Caco-2 (cell line): ENCODE results near the gene OR6B2. TPM values are rescaled to one million over a fixed set of nuclear protein-coding genes. Genes with fewer than 3 reads are reported as not detected.
A peak's percentile ranks its signal among the peaks of the same experiment; 100 is the strongest.

Experiments
- BruUV-seq: library from RNA; stranded (reverse); fragments of 400-500 nt; replicated peaks from 2 replicates; lab custom pipeline; 2021; lab: Mats Ljungman, UMichigan
- CTCF ChIA-PET: fragments of 300-600 bp; sonication (Branson Sonifier 250); formaldehyde crosslinking; loops from one replicate; lab custom pipeline; 2022; ENCODE audit warnings: antibody characterized with exemption; lab: Charles Lee
- POLR2A ChIA-PET: fragments of 300-600 bp; sonication (Branson Sonifier 250); formaldehyde crosslinking; loops from one replicate; lab custom pipeline; 2022; ENCODE audit warnings: antibody characterized with exemption; lab: Charles Lee
- DNase-seq, 2 experiments: peaks; one replicate each; pipeline versions ENCODE4 v3.0.0 to v3.0.0-alpha.2; 2020 to 2022
- H3K27me3 ChIP-seq: replicated peaks from 2 replicates; pipeline ENCODE4 v1.6.0; 2011; ENCODE audit warnings: low read length; ENCODE audit not compliant: control insufficient read depth, insufficient read depth
- H3K36me3 ChIP-seq: 2 replicates; pipeline ENCODE4 v1.5.1; 2011; ENCODE audit warnings: low read length; ENCODE audit not compliant: control insufficient read depth, insufficient read depth
- H3K4me1 ChIP-seq: fragments of 250-450 bp; sonication (Bioruptor Pico); 2 replicates; pipeline ENCODE4 v1.5.1; 2020; ENCODE audit warnings: mild to moderate bottlenecking
- H3K4me3 ChIP-seq: 2 replicates; pipeline ENCODE4 v1.5.1; 2011; ENCODE audit warnings: low read depth, mild to moderate bottlenecking, control low read depth, low read length
- H3K9me3 ChIP-seq: fragments of 250-450 bp; sonication (Bioruptor Pico); 2 replicates; pipeline ENCODE4 v1.5.1; 2020; ENCODE audit warnings: mild to moderate bottlenecking, moderate library complexity
- H3K27ac Mint-ChIP-seq: one replicate; pipeline ENCODE4 v1.8.0; 2022; ENCODE audit warnings: mixed read lengths; ENCODE audit not compliant: unreplicated experiment
- H3K27me3 Mint-ChIP-seq: one replicate; pipeline ENCODE4 v1.8.0; 2022; ENCODE audit warnings: mixed read lengths; ENCODE audit not compliant: insufficient read depth, unreplicated experiment
- H3K36me3 Mint-ChIP-seq: one replicate; pipeline ENCODE4 v1.8.0; 2022; ENCODE audit warnings: mild to moderate bottlenecking, mixed read lengths; ENCODE audit not compliant: insufficient read depth, unreplicated experiment
- H3K4me1 Mint-ChIP-seq: one replicate; pipeline ENCODE4 v1.8.0; 2022; ENCODE audit warnings: low read depth, mixed read lengths; ENCODE audit not compliant: unreplicated experiment
- H3K4me3 Mint-ChIP-seq: one replicate; pipeline ENCODE4 v1.8.0; 2022; ENCODE audit warnings: mild to moderate bottlenecking, moderate library complexity, mixed read lengths; ENCODE audit not compliant: unreplicated experiment
- H3K9me3 Mint-ChIP-seq: one replicate; pipeline ENCODE4 v1.8.0; 2022; ENCODE audit warnings: mixed read lengths; ENCODE audit not compliant: unreplicated experiment
- intact Hi-C: fragments of 100-400 bp; cut with micrococcal nuclease; formaldehyde crosslinking; loops from one replicate; pipeline ENCODE4 v1.10.0; 2022; ENCODE audit not compliant: unreplicated experiment
- total RNA-seq: library from RNA; stranded (reverse); gene quantifications from 2 replicates; pipeline ENCODE4 v1.2.3, GENCODE V29; 2022
- TF ChIP-seq, protein P1 (sequence below), 2 experiments: fragments of 200-600 bp in 1 of 2; IDR thresholded peaks; 1 replicate in 1 of 2; 2 replicates in 1 of 2; pipeline versions ENCODE4 v1.5.1 to v1.8.0; 2011 to 2022; ENCODE audit warnings: antibody characterized with exemption in 1 of 2, control low read depth in 1 of 2, inconsistent platforms in 1 of 2, low read depth in 1 of 2, low read length in 1 of 2, mild to moderate bottlenecking in 1 of 2, moderate library complexity in 1 of 2; ENCODE audit not compliant: insufficient read depth in 1 of 2, severe bottlenecking in 1 of 2, unreplicated experiment in 1 of 2

OR6B2 gene
- total RNA-seq, 1 experiment from 2014 or later = not detected

- H3K36me3 ChIP-seq = no peaks in the 10 kb centered on the region
- Mint-ChIP-seq H3K27ac (no peak overlapping the region), H3K9me3 (no peaks in the 10 kb centered on the region), H3K36me3 (peaks cover 35% of the 10 kb centered on the region), H3K4me3 (no peak overlapping the region), H3K4me1 (no peaks in the 10 kb centered on the region), H3K27me3 (no peaks in the 10 kb centered on the region)
- no peaks in the 10 kb centered on the region for H3K27me3 ChIP-seq
- no peak for DNase-seq
- TF ChIP-seq, protein P1, sequence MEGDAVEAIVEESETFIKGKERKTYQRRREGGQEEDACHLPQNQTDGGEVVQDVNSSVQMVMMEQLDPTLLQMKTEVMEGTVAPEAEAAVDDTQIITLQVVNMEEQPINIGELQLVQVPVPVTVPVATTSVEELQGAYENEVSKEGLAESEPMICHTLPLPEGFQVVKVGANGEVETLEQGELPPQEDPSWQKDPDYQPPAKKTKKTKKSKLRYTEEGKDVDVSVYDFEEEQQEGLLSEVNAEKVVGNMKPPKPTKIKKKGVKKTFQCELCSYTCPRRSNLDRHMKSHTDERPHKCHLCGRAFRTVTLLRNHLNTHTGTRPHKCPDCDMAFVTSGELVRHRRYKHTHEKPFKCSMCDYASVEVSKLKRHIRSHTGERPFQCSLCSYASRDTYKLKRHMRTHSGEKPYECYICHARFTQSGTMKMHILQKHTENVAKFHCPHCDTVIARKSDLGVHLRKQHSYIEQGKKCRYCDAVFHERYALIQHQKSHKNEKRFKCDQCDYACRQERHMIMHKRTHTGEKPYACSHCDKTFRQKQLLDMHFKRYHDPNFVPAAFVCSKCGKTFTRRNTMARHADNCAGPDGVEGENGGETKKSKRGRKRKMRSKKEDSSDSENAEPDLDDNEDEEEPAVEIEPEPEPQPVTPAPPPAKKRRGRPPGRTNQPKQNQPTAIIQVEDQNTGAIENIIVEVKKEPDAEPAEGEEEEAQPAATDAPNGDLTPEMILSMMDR (IDR thresholded peaks at IDR 0.05; ENCODE audit: insufficient read depth in 1 of 2, low read depth in 1 of 2, low read length in 1 of 2, severe bottlenecking in 1 of 2, unreplicated experiment in 1 of 2) = no peak
- CTCF ChIA-PET = no interaction called here
- POLR2A ChIA-PET = no interaction called here
- BruUV-seq = no TSS peak
- intact Hi-C loops = no loop called here
- H3K9me3 ChIP-seq = no peaks in the 10 kb centered on the region
- H3K4me1 ChIP-seq = no peaks in the 10 kb centered on the region
- H3K4me3 ChIP-seq = no peak overlapping the region
Observed at GRCh38 chr2:239994086-239994485, 36.1 kb downstream of the OR6B2 start.

DNA sequence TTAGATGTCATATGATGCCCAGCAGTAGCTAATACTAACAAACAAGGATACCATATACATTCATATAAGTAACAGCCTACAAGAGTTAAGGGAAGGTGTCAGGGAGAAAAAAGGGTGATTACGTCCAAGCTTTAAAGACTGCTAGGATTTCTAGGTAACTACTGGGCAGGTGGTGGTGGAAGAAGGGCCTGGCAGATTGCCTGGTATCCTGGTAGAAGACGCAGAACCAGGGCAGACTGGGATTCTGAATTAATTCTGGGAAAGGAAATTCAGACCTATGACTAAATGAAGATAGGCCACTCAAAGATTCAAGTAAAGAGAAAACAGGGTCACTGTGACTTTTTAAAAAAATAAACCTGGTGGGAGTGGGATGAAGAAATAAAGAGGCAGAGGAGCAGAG is 36.9 kb downstream of the OR6B2 start:
- ChIA-PET CTCF (no interaction called here), POLR2A (no interaction called here)
- H3K27me3 Mint-ChIP-seq = no peaks in the 10 kb centered on the region
- BruUV-seq = no TSS peak
- H3K4me1 Mint-ChIP-seq = no peaks in the 10 kb centered on the region
- intact Hi-C loops = no loop called here
- H3K36me3 Mint-ChIP-seq = peaks cover 40% of the 10 kb centered on the region
- no peaks in the 10 kb centered on the region for H3K27me3 ChIP-seq
- no peak overlapping the region for H3K4me3 Mint-ChIP-seq
- TF ChIP-seq, protein P1 (IDR thresholded peaks at IDR 0.05; ENCODE audit: insufficient read depth in 1 of 2, low read depth in 1 of 2, low read length in 1 of 2, severe bottlenecking in 1 of 2, unreplicated experiment in 1 of 2) = no peak
- no peaks in the 10 kb centered on the region for H3K9me3 ChIP-seq
- H3K36me3 ChIP-seq = no peaks in the 10 kb centered on the region
- no peak overlapping the region for H3K27ac Mint-ChIP-seq
- H3K4me1 ChIP-seq = no peaks in the 10 kb centered on the region
- no peak overlapping the region for H3K4me3 ChIP-seq
- H3K9me3 Mint-ChIP-seq = no peaks in the 10 kb centered on the region
- no peak for DNase-seq

GRCh38 chr2:239991689-239992314 is 38.4 kb downstream of the OR6B2 start:
- Histone ChIP-seq H3K9me3 (no peaks in the 10 kb centered on the region), H3K4me1 (no peaks in the 10 kb centered on the region), H3K36me3 (no peaks in the 10 kb centered on the region), H3K4me3 (no peak overlapping the region), H3K27me3 (no peaks in the 10 kb centered on the region)
- peaks cover 47% of the 10 kb centered on the region for H3K36me3 Mint-ChIP-seq
- BruUV-seq = no TSS peak
- no peak overlapping the region for H3K27ac Mint-ChIP-seq
- no peak overlapping the region for H3K4me3 Mint-ChIP-seq
- CTCF ChIA-PET = no interaction called here
- no peaks in the 10 kb centered on the region for H3K27me3 Mint-ChIP-seq
- no peaks in the 10 kb centered on the region for H3K9me3 Mint-ChIP-seq
- TF ChIP-seq, protein P1 (IDR thresholded peaks at IDR 0.05; ENCODE audit: insufficient read depth in 1 of 2, low read depth in 1 of 2, low read length in 1 of 2, severe bottlenecking in 1 of 2, unreplicated experiment in 1 of 2) = peak; percentile 58 to 61
- intact Hi-C loops = no loop called here
- DNase-seq = peak in 1 of 2 experiments; percentile 18
- no peaks in the 10 kb centered on the region for H3K4me1 Mint-ChIP-seq
- POLR2A ChIA-PET = no interaction called here
